ENCODE measurements around the gene LBHD2.
A peak's percentile ranks its signal among the peaks of the same experiment; 100 is the strongest.

LBHD2 gene

GRCh38 chr14:103052407-103052806 is 31.6 kb upstream of the LBHD2 start:
- peaks cover 0 to 21% (median 7%) of the 10 kb centered on the region in 4 experiments for H3K4me1 ChIP-seq (ENCODE audit: control extremely low read depth in 1 of 4, control insufficient read depth in 4 of 4, insufficient read depth in 4 of 4, low read length in 3 of 4)
- POLR2A ChIA-PET: no interaction called here
- H3K36me3 ChIP-seq (ENCODE audit: control insufficient read depth in 4 of 4, insufficient read depth in 4 of 4, low read length in 3 of 4): no peaks in the 10 kb centered on the region
- H3K9me3 ChIP-seq (ENCODE audit: control extremely low read depth in 1 of 5, control insufficient read depth in 4 of 5, insufficient read depth in 2 of 5, low read depth in 1 of 5, low read length in 4 of 5): no peaks in the 10 kb centered on the region
- no peak overlapping the region for H3K27ac ChIP-seq (ENCODE audit: insufficient read depth in 1 of 2, low read depth in 1 of 2, low read length in 2 of 2, poor library complexity in 1 of 2, severe bottlenecking in 2 of 2)
- H3K27me3 ChIP-seq (replicated peaks in 2 of 5; ENCODE audit: control insufficient read depth in 4 of 5, insufficient read depth in 5 of 5, low read length in 4 of 5): no peaks in the 10 kb centered on the region
- no peak overlapping the region for H3K4me3 ChIP-seq (ENCODE audit: control insufficient read depth in 1 of 7, extremely low read depth in 1 of 7, insufficient read depth in 4 of 7, low read depth in 2 of 7, low read length in 6 of 7)
- peak; percentile 23 to 64 (median 52) for DNase-seq
- CTCF ChIA-PET: interaction anchor here (0.9 to 1.2 kb wide), 3 partner anchors 12 to 18 kb away, joined by 3 read pairs; no protein-coding TSS in a partner anchor
- WGBS (ENCODE audit: insufficient coverage): 43% methylated on average over 9 of the region's 10 CpGs

DNA sequence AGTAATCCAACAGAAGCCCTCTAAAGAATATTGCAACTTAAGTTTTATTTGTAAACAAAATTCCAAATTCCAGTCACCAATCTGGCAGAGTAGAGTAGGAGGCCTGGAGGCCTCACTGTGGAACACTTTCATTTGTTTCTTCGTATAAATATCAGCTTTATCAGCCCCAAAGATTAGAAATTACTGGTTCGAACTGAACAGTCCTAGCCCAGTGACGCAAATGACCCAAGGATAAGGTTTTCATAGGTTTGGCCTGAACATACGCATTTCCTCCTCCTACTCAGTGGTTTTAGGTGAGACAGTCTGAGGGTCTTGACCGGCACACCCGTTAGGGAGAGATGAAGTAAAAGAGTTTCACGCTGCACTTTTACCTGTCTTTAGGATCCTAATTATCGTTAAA is 28.3 kb upstream of the LBHD2 start:
- Histone ChIP-seq H3K4me1 (ENCODE audit: control extremely low read depth in 1 of 4, control insufficient read depth in 4 of 4, insufficient read depth in 4 of 4, low read length in 3 of 4) (peaks cover 0 to 28% (median 11%) of the 10 kb centered on the region in 4 experiments), H3K9me3 (ENCODE audit: control extremely low read depth in 1 of 5, control insufficient read depth in 4 of 5, insufficient read depth in 2 of 5, low read depth in 1 of 5, low read length in 4 of 5) (no peaks in the 10 kb centered on the region), H3K27ac (ENCODE audit: insufficient read depth in 1 of 2, low read depth in 1 of 2, low read length in 2 of 2, poor library complexity in 1 of 2, severe bottlenecking in 2 of 2) (no peak overlapping the region), H3K27me3 (replicated peaks in 2 of 5; ENCODE audit: control insufficient read depth in 4 of 5, insufficient read depth in 5 of 5, low read length in 4 of 5) (peaks cover 0 to 27% (median 5%) of the 10 kb centered on the region in 5 experiments), H3K4me3 (ENCODE audit: control insufficient read depth in 1 of 7, extremely low read depth in 1 of 7, insufficient read depth in 4 of 7, low read depth in 2 of 7, low read length in 6 of 7) (no peak overlapping the region), H3K36me3 (ENCODE audit: control insufficient read depth in 4 of 4, insufficient read depth in 4 of 4, low read length in 3 of 4) (no peaks in the 10 kb centered on the region)
- CTCF ChIA-PET: interaction anchor here (0.7 kb wide), 1 partner anchor 22 kb away, joined by 3 read pairs; no protein-coding TSS in a partner anchor
- DNase-seq: no peak
- 100% methylated on average over 3 of the region's 8 CpGs for WGBS (ENCODE audit: insufficient coverage)
- POLR2A ChIA-PET: no interaction called here

GRCh38 chr14:103056322-103057027 is 27.5 kb upstream of the LBHD2 start:
- 3% methylated on average over 39 of the region's 50 CpGs for whole genome bisulfite sequencing (ENCODE audit: insufficient coverage)
- DNase-seq: peak in 1 of 3 donors; percentile 22
- H3K27me3 ChIP-seq (replicated peaks in 2 of 5; ENCODE audit: control insufficient read depth in 4 of 5, insufficient read depth in 5 of 5, low read length in 4 of 5): peaks cover 0 to 27% (median 5%) of the 10 kb centered on the region in 5 experiments
- ChIA-PET CTCF (interaction anchor here (0.7 to 1.9 kb wide), 2 partner anchors 18 to 21 kb away, joined by 3 to 5 read pairs; no protein-coding TSS in a partner anchor), POLR2A (no interaction called here)
- no peak overlapping the region for H3K27ac ChIP-seq (ENCODE audit: insufficient read depth in 1 of 2, low read depth in 1 of 2, low read length in 2 of 2, poor library complexity in 1 of 2, severe bottlenecking in 2 of 2)
- peaks cover 0 to 28% (median 11%) of the 10 kb centered on the region in 4 experiments for H3K4me1 ChIP-seq (ENCODE audit: control extremely low read depth in 1 of 4, control insufficient read depth in 4 of 4, insufficient read depth in 4 of 4, low read length in 3 of 4)
- peak overlapping the region; percentile 30 to 76 (median 55) for H3K4me3 ChIP-seq (ENCODE audit: control insufficient read depth in 1 of 7, extremely low read depth in 1 of 7, insufficient read depth in 4 of 7, low read depth in 2 of 7, low read length in 6 of 7)
- H3K9me3 ChIP-seq (ENCODE audit: control extremely low read depth in 1 of 5, control insufficient read depth in 4 of 5, insufficient read depth in 2 of 5, low read depth in 1 of 5, low read length in 4 of 5): no peaks in the 10 kb centered on the region
- H3K36me3 ChIP-seq (ENCODE audit: control insufficient read depth in 4 of 4, insufficient read depth in 4 of 4, low read length in 3 of 4): no peaks in the 10 kb centered on the region

DNA sequence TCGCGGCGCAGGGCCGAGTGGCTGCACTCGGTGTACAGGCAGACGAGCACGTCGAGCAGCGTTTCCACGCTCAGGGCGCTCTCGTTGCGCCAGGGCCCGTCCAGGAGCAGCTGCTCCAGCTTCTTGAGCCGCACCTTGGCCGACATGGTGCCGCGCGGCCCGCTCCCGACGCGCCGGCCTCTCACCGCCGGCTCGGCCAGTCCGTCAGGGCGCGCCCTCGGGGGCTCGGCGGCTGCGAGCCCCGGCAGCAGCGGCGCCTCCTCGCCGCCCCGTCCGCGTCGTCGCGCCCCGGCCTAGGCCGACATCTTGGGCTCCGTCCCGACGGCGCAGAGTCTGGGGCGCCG is 27.0 kb upstream of the LBHD2 start:
- Histone ChIP-seq H3K36me3 (ENCODE audit: control insufficient read depth in 4 of 4, insufficient read depth in 4 of 4, low read length in 3 of 4) (no peaks in the 10 kb centered on the region), H3K4me1 (ENCODE audit: control extremely low read depth in 1 of 4, control insufficient read depth in 4 of 4, insufficient read depth in 4 of 4, low read length in 3 of 4) (peaks cover 0 to 28% (median 11%) of the 10 kb centered on the region in 4 experiments), H3K27me3 (replicated peaks in 2 of 5; ENCODE audit: control insufficient read depth in 4 of 5, insufficient read depth in 5 of 5, low read length in 4 of 5) (peaks cover 0 to 27% (median 5%) of the 10 kb centered on the region in 5 experiments), H3K27ac (ENCODE audit: insufficient read depth in 1 of 2, low read depth in 1 of 2, low read length in 2 of 2, poor library complexity in 1 of 2, severe bottlenecking in 2 of 2) (no peak overlapping the region), H3K4me3 (ENCODE audit: control insufficient read depth in 1 of 7, extremely low read depth in 1 of 7, insufficient read depth in 4 of 7, low read depth in 2 of 7, low read length in 6 of 7) (peak overlapping the region; percentile 30 to 76 (median 55)), H3K9me3 (ENCODE audit: control extremely low read depth in 1 of 5, control insufficient read depth in 4 of 5, insufficient read depth in 2 of 5, low read depth in 1 of 5, low read length in 4 of 5) (no peaks in the 10 kb centered on the region)
- peak in 2 of 3 donors; percentile 25 to 44 for DNase-seq
- under 1% methylated on average over 53 of the region's 53 CpGs for WGBS (ENCODE audit: insufficient coverage)
- ChIA-PET CTCF (interaction anchor here (1.9 kb wide), 1 partner anchor 18 kb away, joined by 5 read pairs; no protein-coding TSS in a partner anchor), POLR2A (no interaction called here)

- H3K36me3 ChIP-seq (ENCODE audit: control insufficient read depth in 4 of 4, insufficient read depth in 4 of 4, low read length in 3 of 4): no peaks in the 10 kb centered on the region
- peaks cover 0 to 27% (median 5%) of the 10 kb centered on the region in 5 experiments for H3K27me3 ChIP-seq (replicated peaks in 2 of 5; ENCODE audit: control insufficient read depth in 4 of 5, insufficient read depth in 5 of 5, low read length in 4 of 5)
- ChIA-PET POLR2A (no interaction called here), CTCF (interaction anchor here (1.9 kb wide), 1 partner anchor 17 kb away, joined by 5 read pairs; no protein-coding TSS in a partner anchor)
- H3K9me3 ChIP-seq (ENCODE audit: control extremely low read depth in 1 of 5, control insufficient read depth in 4 of 5, insufficient read depth in 2 of 5, low read depth in 1 of 5, low read length in 4 of 5): no peaks in the 10 kb centered on the region
- peak within 1 kb of the TSS; percentile 30 to 76 (median 55) for H3K4me3 ChIP-seq (ENCODE audit: control insufficient read depth in 1 of 7, extremely low read depth in 1 of 7, insufficient read depth in 4 of 7, low read depth in 2 of 7, low read length in 6 of 7)
- H3K4me1 ChIP-seq (ENCODE audit: control extremely low read depth in 1 of 4, control insufficient read depth in 4 of 4, insufficient read depth in 4 of 4, low read length in 3 of 4): peaks cover 0 to 26% (median 11%) of the 10 kb centered on the region in 4 experiments
- DNase-seq: peak; percentile 32 to 68 (median 61)
- H3K27ac ChIP-seq (ENCODE audit: insufficient read depth in 1 of 2, low read depth in 1 of 2, low read length in 2 of 2, poor library complexity in 1 of 2, severe bottlenecking in 2 of 2): no peak within 1 kb of the TSS
- under 1% methylated on average over 66 of the region's 113 CpGs for WGBS (ENCODE audit: insufficient coverage)
These were observed 26.4 kb upstream of the LBHD2 start, which contains the start of gene CDC42BPB for GRCh38 chr14:103057372-103058163. Gene CDC42BPB, minus strand, starts transcription at chr14:103057549. Its CDS starts 376 bp downstream, at chr14:103057173.

DNA sequence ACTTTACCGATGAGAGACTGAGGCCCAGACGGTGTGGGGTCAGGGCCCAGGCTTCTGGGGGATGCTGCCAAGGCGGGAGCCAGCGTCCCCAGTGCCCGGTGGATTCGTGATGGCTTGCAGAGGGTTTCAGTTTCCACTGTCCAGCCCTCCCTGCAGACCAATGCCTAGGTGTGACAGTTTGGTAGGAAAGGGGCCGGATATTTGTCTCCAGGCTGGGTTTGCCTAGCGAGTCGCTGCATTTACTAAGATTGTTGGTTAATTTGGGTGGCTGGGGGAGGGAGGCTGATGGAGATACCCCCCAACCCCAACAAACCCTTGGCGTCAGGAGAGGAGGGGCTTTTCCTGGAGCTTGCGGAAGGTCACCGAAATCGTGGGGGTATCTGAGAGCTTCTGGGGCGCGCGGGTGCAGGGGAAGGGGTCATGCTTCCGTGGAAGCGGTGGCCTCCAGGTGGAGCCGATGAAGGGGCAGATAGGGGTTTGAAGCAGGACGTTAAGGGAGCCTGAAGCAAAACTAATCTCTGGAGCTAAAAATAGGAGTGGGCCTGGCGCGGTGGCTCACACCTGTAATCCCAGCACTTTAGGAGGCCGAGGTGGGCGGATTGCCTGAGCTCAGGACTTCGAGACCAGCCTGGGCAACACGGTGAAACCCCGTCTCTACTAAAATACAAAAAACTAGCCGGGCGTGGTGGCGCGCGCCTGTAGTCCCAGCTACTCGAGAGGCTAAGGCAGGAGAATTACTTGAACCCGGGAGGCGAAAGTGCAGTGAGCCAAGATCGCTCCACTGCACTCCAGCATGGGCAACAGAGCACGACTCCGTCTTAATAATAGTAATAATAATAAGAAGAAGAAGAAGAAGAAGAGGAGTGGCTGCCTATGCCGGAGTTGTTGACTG is 25.6 kb upstream of the LBHD2 start:
- H3K27me3 ChIP-seq (replicated peaks in 2 of 5; ENCODE audit: control insufficient read depth in 4 of 5, insufficient read depth in 5 of 5, low read length in 4 of 5): peaks cover 0 to 27% (median 9%) of the 10 kb centered on the region in 5 experiments
- H3K36me3 ChIP-seq (ENCODE audit: control insufficient read depth in 4 of 4, insufficient read depth in 4 of 4, low read length in 3 of 4): no peaks in the 10 kb centered on the region
- peaks cover 0 to 25% (median 11%) of the 10 kb centered on the region in 4 experiments for H3K4me1 ChIP-seq (ENCODE audit: control extremely low read depth in 1 of 4, control insufficient read depth in 4 of 4, insufficient read depth in 4 of 4, low read length in 3 of 4)
- POLR2A ChIA-PET: no interaction called here
- H3K4me3 ChIP-seq (ENCODE audit: control insufficient read depth in 1 of 7, extremely low read depth in 1 of 7, insufficient read depth in 4 of 7, low read depth in 2 of 7, low read length in 6 of 7): peak overlapping the region in 5 of 7 experiments; percentile 32 to 64 (median 48)
- no peaks in the 10 kb centered on the region for H3K9me3 ChIP-seq (ENCODE audit: control extremely low read depth in 1 of 5, control insufficient read depth in 4 of 5, insufficient read depth in 2 of 5, low read depth in 1 of 5, low read length in 4 of 5)
- H3K27ac ChIP-seq (ENCODE audit: insufficient read depth in 1 of 2, low read depth in 1 of 2, low read length in 2 of 2, poor library complexity in 1 of 2, severe bottlenecking in 2 of 2): no peak overlapping the region
- 30% methylated on average over 14 of the region's 39 CpGs for WGBS (ENCODE audit: insufficient coverage)
- CTCF ChIA-PET: no interaction called here
- no peak for DNase-seq
